KOPT-K1 (cell line): ENCODE data around the gene CASQ1.

Source experiments
- H3K27ac ChIP-seq: fragments of 200-600 bp; sonication (generic); 2 replicates; pipeline ENCODE4 v1.5.1; 2016; ENCODE audit warnings: antibody characterized with exemption, mild to moderate bottlenecking, low read depth, low read length; ENCODE audit not compliant: poor library complexity, severe bottlenecking
- H3K36me3 ChIP-seq: fragments of 200-600 bp; sonication (generic); 2 replicates; pipeline ENCODE4 v1.5.1; 2017; ENCODE audit warnings: antibody characterized with exemption, mild to moderate bottlenecking, low read length, moderate library complexity; ENCODE audit not compliant: insufficient read depth
- H3K9me3 ChIP-seq: fragments of 200-600 bp; sonication (generic); 2 replicates; pipeline ENCODE4 v1.5.1; 2017; ENCODE audit warnings: antibody characterized with exemption, low read length, mild to moderate bottlenecking; ENCODE audit not compliant: insufficient read depth, poor library complexity, severe bottlenecking

Gene CASQ1

DNA sequence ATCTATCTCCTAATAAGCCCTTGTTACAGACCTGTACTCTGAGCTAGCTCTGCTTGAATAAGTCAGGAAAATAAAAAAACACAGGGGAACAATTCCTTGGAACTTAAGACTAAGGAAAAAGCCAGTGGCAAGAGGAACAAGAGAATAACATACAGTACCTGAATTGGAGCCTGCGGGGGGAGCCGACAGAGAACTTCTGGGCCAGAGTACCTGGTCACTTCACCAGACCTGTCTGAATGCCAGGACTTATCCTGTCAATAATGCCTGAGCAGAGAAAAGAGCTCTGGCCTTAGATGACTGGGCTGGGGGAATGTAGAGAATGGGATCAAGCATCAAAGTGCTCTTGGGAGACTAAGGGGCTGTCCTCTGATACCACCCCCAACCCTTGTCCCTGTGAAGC lies 29.9 kb downstream of the CASQ1 start:
- Histone ChIP-seq H3K9me3 (no peaks in the 10 kb centered on the region), H3K27ac (no peak overlapping the region), H3K36me3 (peaks cover 100% of the 10 kb centered on the region)

DNA sequence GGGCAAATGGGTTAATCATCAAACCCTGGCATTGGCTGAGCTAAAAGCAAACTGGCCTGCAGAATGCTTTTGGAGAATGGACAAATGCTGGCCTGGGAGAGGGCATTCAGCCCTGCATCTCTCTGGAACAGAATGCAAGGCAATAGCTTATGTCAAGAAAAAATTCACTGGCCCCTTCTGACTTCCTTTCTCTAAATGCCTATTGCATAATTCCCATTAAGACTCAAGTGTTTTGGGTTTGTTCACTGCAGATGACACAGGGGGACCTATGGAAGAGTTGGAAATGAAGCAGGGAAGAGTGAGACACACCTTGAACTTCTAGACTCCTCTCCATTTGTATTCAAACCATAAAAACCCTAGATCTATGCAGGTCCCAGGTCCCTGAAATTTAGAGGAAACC lies 30.7 kb downstream of the CASQ1 start:
- Histone ChIP-seq H3K27ac (no peak overlapping the region), H3K9me3 (no peaks in the 10 kb centered on the region), H3K36me3 (peaks cover 100% of the 10 kb centered on the region)

DNA sequence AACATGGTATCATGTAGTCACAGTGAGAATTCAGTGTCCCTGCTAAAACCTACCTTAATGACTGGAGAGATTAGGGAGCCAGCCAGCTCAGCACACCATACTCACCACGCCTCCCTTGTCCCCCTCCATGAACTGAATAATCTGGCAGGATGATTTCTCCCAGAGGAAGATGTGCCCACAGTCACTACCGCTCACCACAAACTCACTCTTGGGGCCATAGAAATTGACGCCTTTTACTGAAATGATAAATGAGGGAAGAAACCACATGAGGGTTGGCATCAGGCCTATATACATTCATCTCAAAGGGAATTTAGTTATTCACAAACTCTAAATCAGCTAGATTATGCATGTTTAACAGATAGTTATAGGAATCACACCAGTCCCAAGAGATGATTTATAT lies 32.2 kb downstream of the CASQ1 start:
- H3K36me3 ChIP-seq = peaks cover 100% of the 10 kb centered on the region

DNA sequence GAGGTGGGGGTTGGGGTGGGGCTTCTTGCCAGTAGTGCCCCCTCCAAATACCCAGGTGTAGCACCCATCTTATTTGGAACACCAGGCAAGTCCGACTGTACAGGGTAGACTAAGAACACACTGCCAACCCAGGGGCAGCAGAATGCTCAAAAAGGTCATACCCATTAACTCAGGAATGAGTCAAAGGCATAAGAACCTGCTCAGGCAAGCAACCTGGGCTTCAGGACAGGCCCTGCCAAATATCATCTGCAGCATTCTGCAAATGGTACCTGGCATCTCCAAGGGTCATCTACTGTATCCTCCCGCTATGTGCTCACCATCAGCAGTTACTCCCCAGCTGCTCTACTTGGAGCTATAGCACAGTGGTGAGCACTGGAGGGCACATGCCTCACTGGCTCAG lies 34.2 kb downstream of the CASQ1 start:
- Histone ChIP-seq H3K9me3 (no peaks in the 10 kb centered on the region), H3K36me3 (peaks cover 99% of the 10 kb centered on the region), H3K27ac (no peak overlapping the region)

More for the DNA sequence above, 32.2 kb downstream of the CASQ1 start:
- Histone ChIP-seq H3K27ac (no peak overlapping the region), H3K9me3 (no peaks in the 10 kb centered on the region)

DNA sequence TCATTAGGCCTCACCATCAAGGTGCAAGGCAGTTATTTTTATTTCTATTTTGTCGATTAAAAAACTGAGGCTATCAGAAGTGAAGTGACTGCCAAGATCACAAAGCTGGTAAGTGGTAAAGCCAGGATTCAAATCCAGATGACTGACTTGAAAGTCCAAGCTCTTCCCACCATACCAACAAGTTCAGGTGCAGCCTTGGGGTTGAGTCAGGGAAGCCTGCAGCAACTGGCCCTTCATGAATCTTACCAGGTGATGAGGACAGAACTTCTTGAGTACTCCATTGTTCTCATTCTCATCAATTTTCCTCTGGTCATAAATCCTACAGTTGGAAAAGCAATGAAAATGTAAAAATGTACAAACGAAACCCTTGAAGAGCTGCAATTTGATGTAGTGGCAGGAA lies 35.0 kb downstream of the CASQ1 start:
- no peaks in the 10 kb centered on the region for H3K9me3 ChIP-seq
- peaks cover 99% of the 10 kb centered on the region for H3K36me3 ChIP-seq
- H3K27ac ChIP-seq = no peak overlapping the region

DNA sequence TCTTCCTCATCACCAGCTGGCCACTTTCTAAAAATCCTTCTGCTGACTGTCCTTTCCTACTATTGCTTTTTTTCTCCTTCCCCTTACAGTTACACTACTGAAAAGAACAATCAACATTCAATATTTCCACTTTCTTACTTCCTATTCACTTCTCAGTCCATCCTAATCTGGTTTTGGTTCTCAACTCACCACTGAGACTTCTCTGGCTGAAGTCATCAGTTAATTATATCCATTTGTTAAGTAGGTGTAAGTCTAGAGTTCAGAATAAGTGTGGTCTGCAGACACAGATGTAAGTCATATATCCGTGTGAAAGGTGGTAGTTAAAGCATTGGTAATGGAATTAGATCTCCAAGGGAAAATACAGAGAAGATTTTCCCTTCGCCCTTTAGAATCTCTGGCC lies 36.2 kb downstream of the CASQ1 start:
- H3K36me3 ChIP-seq = peaks cover 99% of the 10 kb centered on the region
- H3K27ac ChIP-seq = no peak overlapping the region

DNA sequence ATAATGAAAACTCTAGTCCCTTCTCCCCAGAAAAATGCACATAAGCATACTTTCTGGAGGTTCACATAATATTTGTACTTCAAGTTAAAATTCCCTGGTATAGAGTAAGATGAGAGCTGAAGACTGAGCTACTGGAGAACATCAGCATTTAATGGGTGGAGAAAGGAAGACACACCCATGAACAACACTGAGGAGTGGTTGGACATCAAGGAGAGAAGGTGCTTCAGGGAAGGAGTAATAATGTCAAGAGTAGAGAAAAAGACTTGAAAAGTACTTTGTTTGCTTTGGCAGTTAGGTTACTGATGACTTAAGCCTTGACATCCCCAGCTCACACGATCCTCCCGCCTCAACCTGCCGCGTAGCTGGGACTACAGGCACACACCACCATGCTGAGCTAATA lies 36.7 kb downstream of the CASQ1 start:
- peaks cover 99% of the 10 kb centered on the region for H3K36me3 ChIP-seq
- no peaks in the 10 kb centered on the region for H3K9me3 ChIP-seq
- no peak overlapping the region for H3K27ac ChIP-seq

More for the DNA sequence above, 36.2 kb downstream of the CASQ1 start:
- H3K9me3 ChIP-seq = no peaks in the 10 kb centered on the region

DNA sequence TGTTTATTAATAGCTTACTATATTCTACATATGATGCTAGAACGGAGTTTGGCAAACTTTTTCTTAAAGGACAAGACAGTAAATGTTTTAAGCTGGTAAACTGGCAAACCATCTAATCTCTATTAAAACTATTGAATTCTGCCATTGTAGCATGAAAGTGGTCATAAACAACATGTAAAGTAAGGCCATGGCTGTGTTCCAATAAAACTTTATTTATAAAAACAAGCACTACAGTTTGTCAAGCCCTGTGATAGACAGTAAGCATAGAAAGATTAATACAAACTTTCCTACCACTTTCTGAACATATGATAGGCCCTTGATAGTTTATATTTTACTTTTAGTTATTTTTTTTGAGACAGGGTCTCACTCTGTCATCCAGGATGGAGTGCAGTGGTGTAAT lies 37.2 kb downstream of the CASQ1 start:
- Histone ChIP-seq H3K36me3 (peaks cover 99% of the 10 kb centered on the region), H3K9me3 (no peaks in the 10 kb centered on the region), H3K27ac (no peak overlapping the region)

DNA sequence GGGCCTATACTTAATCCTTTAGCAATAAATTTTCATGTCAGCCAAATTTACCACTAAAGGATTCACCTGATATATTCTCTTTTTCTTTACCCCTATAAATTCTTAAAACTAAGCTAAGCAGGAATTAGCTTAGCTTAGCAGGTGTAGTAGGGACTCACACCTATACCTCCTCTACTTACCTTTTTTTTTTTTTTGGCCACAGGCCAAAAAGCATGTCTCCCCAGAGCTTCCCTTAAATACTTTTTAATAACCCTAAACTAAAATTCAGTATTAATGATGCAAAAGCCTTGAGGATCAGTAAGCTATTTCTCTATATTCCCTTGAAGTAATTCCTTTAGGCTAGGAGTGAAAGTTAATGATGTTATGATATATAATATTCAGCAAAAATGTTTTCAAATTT lies 38.1 kb downstream of the CASQ1 start:
- no peak overlapping the region for H3K27ac ChIP-seq
- H3K36me3 ChIP-seq = peaks cover 99% of the 10 kb centered on the region
- no peaks in the 10 kb centered on the region for H3K9me3 ChIP-seq

DNA sequence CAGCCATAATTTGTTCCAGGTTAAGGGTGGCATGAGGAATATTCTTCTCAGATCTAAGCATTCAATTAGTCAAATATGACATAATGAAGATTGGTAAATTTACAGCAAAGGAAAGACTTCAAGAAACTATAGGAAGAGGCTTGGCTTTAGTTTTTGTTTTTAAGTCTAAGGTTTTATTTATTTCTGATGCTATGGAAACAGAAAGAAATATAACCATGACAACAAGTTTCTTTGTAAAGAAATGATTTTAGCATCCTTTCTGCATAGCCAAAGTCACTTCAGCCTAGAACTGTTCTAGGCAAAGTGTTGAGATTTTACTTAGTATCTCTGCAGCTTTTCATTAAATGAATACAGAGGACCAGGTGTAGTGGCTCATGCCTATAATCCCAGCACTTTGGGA lies 42.5 kb downstream of the CASQ1 start:
- Histone ChIP-seq H3K27ac (no peak overlapping the region), H3K9me3 (no peaks in the 10 kb centered on the region), H3K36me3 (peaks cover 99% of the 10 kb centered on the region)

DNA sequence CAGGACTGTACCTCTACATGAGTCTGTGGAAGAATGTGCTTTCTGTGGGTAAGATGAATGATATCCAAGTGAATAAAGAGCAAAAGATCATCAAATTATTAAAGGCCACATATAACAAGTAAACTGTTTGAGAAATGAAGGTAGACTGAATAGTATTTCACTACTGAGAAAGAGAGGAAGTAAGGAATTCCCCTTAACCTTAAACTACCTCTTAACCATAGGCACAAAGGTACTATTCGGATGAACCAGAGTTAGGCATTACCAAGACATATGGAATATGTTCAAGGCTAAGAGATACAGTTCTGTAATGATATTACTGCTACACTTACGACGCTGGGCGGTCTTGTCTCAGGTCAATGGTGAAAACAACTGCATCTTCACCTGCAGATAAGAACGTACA lies 46.4 kb downstream of the CASQ1 start:
- Histone ChIP-seq H3K27ac (no peak overlapping the region), H3K9me3 (no peaks in the 10 kb centered on the region), H3K36me3 (peaks cover 99% of the 10 kb centered on the region)

DNA sequence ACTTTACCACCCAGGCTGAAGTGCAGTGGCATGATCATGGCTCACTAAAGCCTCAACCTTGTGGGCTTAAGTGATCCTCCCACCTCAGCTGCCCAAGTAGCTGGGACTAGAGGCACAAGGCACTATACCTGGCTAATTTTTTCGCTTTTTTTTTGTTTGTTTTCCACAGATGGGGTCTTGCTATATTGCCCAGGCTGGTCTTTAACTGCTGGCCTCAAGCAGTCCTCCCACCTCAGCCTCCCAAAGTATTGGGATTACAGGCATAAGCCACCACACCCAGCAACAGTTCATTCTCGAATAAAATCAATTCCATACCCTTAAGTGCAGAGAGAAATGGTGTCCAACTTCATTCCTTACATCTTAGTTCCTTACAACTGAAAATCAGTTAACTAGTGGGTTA lies 47.2 kb downstream of the CASQ1 start:
- Histone ChIP-seq H3K9me3 (no peaks in the 10 kb centered on the region), H3K27ac (no peak overlapping the region)

DNA sequence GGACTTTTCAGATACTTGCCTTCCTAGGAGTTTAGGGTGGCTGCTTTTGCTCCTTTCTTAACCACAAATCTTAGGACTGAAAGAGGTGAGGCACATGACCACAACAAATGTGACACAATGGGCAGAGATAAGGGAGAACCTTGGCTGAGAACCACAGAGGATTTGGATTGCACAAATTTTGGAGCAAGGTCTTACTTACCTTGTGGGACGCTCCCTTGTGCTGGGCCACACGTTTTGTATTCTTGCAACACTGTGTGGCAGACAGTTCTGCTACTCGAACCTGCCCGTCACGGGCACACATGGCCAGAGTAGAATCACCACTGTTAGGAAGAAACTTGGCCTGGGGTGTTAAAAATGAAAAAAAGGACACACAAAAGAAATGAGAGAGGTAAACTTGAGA lies 48.0 kb downstream of the CASQ1 start:
- peaks cover 99% of the 10 kb centered on the region for H3K36me3 ChIP-seq
- no peak overlapping the region for H3K27ac ChIP-seq
- no peaks in the 10 kb centered on the region for H3K9me3 ChIP-seq

More for the DNA sequence above, 47.2 kb downstream of the CASQ1 start:
- peaks cover 99% of the 10 kb centered on the region for H3K36me3 ChIP-seq

DNA sequence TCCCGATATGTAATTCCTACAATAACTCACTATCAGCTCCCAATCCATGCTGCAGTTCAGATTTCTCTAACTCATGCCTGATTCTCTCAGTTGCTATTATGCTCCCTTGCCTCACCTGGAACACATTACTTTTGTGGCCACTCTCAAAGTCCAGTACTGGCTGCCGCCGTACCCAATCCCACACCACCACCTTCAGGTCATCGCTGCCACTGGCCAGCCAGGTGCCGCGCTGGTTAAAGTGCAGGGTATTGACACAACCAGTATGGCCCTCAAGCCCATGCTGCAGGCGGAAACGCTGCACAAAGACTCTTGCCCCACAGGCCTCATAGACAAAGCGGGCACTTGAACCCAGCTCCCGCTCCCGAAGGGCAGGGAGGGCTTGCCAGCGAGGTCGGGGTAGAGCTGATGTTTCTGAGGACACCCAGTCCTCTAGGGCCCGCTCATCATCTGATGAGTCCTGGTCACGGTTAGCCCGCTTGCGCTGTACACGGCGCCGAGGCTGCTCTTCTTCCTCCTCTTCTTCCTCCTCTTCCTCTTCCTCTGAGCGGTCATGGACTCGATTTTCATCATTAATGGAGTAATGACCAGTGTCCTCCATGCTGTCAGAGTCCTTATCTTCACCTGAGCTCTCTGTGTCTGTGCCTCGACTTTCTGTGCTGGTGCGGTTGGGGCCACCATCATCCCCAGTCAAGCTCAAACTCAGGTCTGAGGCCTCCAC lies 49.4 kb downstream of the CASQ1 start:
- H3K9me3 ChIP-seq = no peaks in the 10 kb centered on the region
- H3K27ac ChIP-seq = no peak overlapping the region
- H3K36me3 ChIP-seq = peaks cover 95% of the 10 kb centered on the region

DNA sequence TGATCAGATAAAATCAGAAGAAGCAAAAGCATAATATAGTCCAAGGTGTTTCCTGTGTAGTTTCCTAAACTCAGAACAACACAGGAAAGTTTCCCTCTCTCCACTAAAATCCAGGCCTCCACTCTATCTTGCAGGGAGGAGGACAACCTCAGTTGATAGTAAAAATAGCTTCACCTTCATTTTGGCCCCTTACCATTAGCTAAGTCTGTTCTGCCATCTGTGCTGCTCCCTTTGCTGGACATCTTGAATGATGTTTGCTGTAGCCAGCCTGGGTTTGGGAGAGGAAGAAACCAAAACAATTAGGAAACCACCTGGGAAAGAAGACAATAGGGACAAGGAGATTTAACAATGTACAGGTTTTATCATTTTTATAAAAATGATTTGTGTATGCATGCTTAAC lies 53.4 kb downstream of the CASQ1 start:
- H3K9me3 ChIP-seq = no peaks in the 10 kb centered on the region
- H3K27ac ChIP-seq = no peak overlapping the region
- peaks cover 69% of the 10 kb centered on the region for H3K36me3 ChIP-seq

DNA sequence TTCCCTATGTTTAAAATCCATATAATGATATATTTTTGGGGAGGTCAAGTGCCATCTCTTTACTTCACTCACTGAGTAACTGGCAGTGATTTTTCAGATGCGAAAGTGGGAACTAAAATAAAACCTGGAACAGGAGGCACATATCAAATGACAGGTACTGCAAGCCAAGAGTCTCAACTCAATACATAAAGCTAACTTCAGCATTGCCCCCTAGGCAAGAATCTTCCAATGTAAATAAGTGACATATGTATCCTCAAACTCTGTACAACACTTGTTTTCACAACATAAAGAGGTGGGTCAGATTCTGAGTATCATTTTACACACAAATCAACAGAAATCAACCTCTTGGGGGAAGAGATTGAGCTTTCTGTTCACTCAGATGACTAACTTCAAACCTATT lies 53.8 kb downstream of the CASQ1 start:
- H3K9me3 ChIP-seq = no peaks in the 10 kb centered on the region
- no peak overlapping the region for H3K27ac ChIP-seq
- H3K36me3 ChIP-seq = peaks cover 65% of the 10 kb centered on the region
